A673 (cell line): Measurements from ENCODE around the gene PRKAG2. TPM values are rescaled to one million over a fixed set of nuclear protein-coding genes. Genes with fewer than 3 reads are reported as not detected.

Experiments used
- BruUV-seq: library from RNA; stranded (reverse); fragments of 400-500 nt; replicated peaks from 2 replicates; lab custom pipeline; 2021; lab: Mats Ljungman, UMichigan
- CTCF ChIA-PET: fragments of 300-600 bp; sonication (Branson Sonifier 250); formaldehyde crosslinking; loops from one replicate; lab custom pipeline; 2022; ENCODE audit warnings: antibody characterized with exemption; lab: Charles Lee
- POLR2A ChIA-PET: fragments of 300-600 bp; sonication (Branson Sonifier 250); formaldehyde crosslinking; loops from one replicate; lab custom pipeline; 2022; ENCODE audit warnings: antibody characterized with exemption; ENCODE audit not compliant: low non-redundant PET; lab: Charles Lee
- DNase-seq: peaks from one replicate; pipeline ENCODE4 v3.0.0-alpha.2; 2015; ENCODE audit warnings: low spot score
- H3K27ac ChIP-seq: fragments of 200-600 bp; sonication (generic); 2 replicates; pipeline ENCODE4 v1.5.1; 2016; ENCODE audit warnings: mixed run types, low read depth, mild to moderate bottlenecking, mixed read lengths, antibody characterized with exemption, low read length; ENCODE audit not compliant: poor library complexity, severe bottlenecking
- H3K27me3 ChIP-seq: fragments of 200-600 bp; sonication (generic); replicated peaks from 2 replicates; pipeline ENCODE4 v1.6.1; 2017; ENCODE audit warnings: mixed run types, low read depth, mild to moderate bottlenecking, mixed read lengths, antibody characterized with exemption, low read length; ENCODE audit not compliant: insufficient read depth, poor library complexity
- H3K36me3 ChIP-seq: fragments of 200-600 bp; sonication (generic); 2 replicates; pipeline ENCODE4 v1.6.1; 2016; ENCODE audit warnings: mixed run types, mild to moderate bottlenecking, mixed read lengths, antibody characterized with exemption, low read length; ENCODE audit not compliant: insufficient read depth, poor library complexity, severe bottlenecking
- H3K4me1 ChIP-seq: fragments of 200-600 bp; sonication (generic); 2 replicates; pipeline ENCODE4 v1.6.1; 2017; ENCODE audit warnings: mixed run types, mild to moderate bottlenecking, mixed read lengths, antibody characterized with exemption, low read length; ENCODE audit not compliant: insufficient read depth, poor library complexity, severe bottlenecking
- H3K4me3 ChIP-seq: fragments of 200-600 bp; sonication (generic); 2 replicates; pipeline ENCODE4 v1.5.1; 2016; ENCODE audit warnings: low read depth, mixed run types, mild to moderate bottlenecking, mixed read lengths, low read length; ENCODE audit not compliant: poor library complexity, severe bottlenecking
- H3K9me3 ChIP-seq: fragments of 200-600 bp; sonication (generic); 2 replicates; pipeline ENCODE4 v1.6.1; 2016; ENCODE audit warnings: mixed run types, low read depth, mild to moderate bottlenecking, mixed read lengths, antibody characterized with exemption, low read length; ENCODE audit not compliant: poor library complexity, severe bottlenecking
- EZH2 ChIP-seq: fragments of 200-600 bp; sonication (generic); IDR thresholded peaks from 2 replicates; pipeline ENCODE4 v1.6.1; 2017; ENCODE audit warnings: borderline replicate concordance, low read depth, mild to moderate bottlenecking, mixed read lengths, antibody characterized with exemption, low read length; ENCODE audit not compliant: poor library complexity, severe bottlenecking
- intact Hi-C: fragments of 100-400 bp; cut with micrococcal nuclease; formaldehyde crosslinking; loops from one replicate; pipeline ENCODE4 v1.10.0; 2022; ENCODE audit not compliant: unreplicated experiment
- total RNA-seq: library from RNA; stranded (reverse); gene quantifications from 2 replicates; pipeline ENCODE4 v1.2.3, GENCODE V29; 2021
- TF ChIP-seq, protein P1 (sequence below): fragments of 300-800, 200-600 bp; sonication (generic); conservative IDR thresholded peaks from 2 replicates; pipeline ENCODE4 v1.5.1; 2017; ENCODE audit warnings: low read depth, mild to moderate bottlenecking, antibody characterized with exemption, low read length, moderate library complexity, mixed read lengths

The PRKAG2 gene
- total RNA-seq, 1 experiment from 2014 or later: 11.6 TPM

DNA sequence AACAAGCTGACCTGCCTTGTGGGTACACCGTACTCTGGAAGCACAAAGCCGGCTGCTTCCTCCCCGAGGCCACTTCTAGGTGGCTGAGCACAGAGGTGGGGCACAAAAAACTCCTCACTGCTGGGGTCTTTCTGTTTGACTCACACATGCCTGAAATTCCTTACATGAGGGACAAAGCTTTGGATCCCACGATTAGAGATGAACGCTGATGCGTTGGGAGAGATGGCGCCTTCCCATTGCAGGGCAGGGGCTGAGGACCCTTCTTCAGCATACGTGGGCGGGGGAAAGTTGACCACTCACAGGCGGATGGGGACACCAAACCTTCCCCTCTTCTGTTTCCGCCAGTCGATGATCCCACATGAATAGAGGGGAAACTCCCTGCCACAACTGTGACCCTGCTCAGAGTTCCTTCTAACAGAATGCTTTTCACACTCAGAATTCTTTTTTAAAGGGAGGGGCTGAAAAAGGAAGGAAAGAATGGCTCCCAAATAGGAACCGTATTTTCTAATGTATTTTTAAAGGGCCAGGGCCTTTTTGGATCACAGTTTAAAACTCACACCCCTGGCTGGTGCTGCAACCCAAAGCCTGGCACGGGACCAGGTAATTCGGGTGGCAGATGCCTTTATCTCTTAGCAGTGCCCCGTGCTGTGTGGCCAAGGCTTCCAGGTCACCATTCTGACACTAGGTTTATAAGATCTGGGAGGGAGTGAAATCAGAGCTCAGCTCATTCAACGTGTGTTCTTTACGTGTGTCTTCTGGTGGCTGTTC lies 134.0 kb downstream of the PRKAG2 start:
- DNase-seq: no peak
- Histone ChIP-seq H3K27ac (no peak overlapping the region), H3K36me3 (no peaks in the 10 kb centered on the region), H3K4me1 (no peaks in the 10 kb centered on the region), H3K4me3 (no peak overlapping the region), H3K27me3 (no peaks in the 10 kb centered on the region), H3K9me3 (peaks cover 4% of the 10 kb centered on the region)
- CTCF ChIA-PET: no interaction called here
- TF ChIP-seq EZH2: no peak
- intact Hi-C loops: no loop called here
- no TSS peak for BruUV-seq
- POLR2A ChIA-PET: no interaction called here

DNA sequence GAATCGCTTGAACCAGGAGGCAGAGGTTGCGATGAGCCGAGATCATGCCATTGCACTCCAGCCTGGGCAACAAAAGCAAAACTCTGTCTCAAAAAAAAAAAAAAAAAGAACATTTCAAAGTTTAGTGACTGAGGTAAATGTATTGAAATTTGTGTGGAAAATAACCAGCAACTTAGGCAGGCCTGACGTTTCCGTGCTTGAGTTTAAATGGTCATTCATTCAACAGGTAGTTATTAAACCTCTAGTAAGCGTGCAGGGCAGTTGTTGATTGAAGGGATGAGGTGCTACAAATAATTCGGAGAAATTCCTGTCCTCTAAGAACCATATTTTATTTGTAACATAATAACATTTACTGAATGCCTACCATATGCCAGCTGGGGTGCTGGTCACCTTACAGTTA lies 135.3 kb downstream of the PRKAG2 start:
- peaks cover 4% of the 10 kb centered on the region for H3K9me3 ChIP-seq
- TF ChIP-seq, protein P1, sequence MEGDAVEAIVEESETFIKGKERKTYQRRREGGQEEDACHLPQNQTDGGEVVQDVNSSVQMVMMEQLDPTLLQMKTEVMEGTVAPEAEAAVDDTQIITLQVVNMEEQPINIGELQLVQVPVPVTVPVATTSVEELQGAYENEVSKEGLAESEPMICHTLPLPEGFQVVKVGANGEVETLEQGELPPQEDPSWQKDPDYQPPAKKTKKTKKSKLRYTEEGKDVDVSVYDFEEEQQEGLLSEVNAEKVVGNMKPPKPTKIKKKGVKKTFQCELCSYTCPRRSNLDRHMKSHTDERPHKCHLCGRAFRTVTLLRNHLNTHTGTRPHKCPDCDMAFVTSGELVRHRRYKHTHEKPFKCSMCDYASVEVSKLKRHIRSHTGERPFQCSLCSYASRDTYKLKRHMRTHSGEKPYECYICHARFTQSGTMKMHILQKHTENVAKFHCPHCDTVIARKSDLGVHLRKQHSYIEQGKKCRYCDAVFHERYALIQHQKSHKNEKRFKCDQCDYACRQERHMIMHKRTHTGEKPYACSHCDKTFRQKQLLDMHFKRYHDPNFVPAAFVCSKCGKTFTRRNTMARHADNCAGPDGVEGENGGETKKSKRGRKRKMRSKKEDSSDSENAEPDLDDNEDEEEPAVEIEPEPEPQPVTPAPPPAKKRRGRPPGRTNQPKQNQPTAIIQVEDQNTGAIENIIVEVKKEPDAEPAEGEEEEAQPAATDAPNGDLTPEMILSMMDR: no peak
- no peak for TF ChIP-seq EZH2
- POLR2A ChIA-PET: no interaction called here
- H3K27ac ChIP-seq: no peak overlapping the region
- intact Hi-C loops: no loop called here
- H3K27me3 ChIP-seq: no peaks in the 10 kb centered on the region
- DNase-seq: no peak
- CTCF ChIA-PET: no interaction called here
- no TSS peak for BruUV-seq
- H3K36me3 ChIP-seq: no peaks in the 10 kb centered on the region
- no peaks in the 10 kb centered on the region for H3K4me1 ChIP-seq
- H3K4me3 ChIP-seq: no peak overlapping the region

DNA sequence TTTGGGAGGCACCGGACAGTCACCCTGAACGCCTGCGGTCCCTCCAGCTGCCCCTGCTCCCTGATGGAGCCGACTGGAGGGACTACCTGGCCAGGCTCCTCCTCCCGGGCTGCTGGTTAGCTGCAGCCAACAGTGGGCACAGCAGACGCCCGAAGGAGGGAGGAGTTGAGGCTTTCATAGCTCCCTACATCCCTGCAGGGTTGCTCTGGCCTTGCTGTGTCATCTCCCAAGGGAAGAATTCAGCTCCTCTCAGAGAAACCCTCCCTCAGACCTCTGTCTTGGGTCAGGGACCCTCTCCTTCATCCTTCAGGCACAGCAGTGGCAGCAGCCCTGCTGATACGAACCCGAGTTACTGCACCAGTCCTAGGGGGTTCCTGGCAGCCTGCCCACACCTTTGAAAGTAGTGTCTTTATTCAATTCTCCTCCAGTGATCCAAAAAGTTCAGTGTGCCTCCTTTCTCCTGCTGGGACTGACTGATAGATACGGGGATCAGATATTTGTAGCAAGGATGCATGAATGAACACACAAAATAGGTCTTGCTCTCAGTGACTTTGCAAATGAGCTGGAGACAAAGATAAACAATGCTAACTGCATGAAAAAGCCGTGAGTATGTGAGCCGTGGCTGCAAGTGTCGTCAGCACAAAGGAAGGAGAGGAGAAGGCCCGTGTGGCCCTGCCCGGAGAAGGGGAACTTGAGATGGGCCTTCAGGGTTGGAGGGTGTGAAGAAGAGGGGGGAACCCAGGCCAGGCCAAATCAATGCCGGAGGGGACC lies 136.6 kb downstream of the PRKAG2 start:
- Histone ChIP-seq H3K9me3 (peaks cover 4% of the 10 kb centered on the region), H3K36me3 (no peaks in the 10 kb centered on the region), H3K4me1 (peaks cover 7% of the 10 kb centered on the region), H3K27me3 (no peaks in the 10 kb centered on the region), H3K27ac (no peak overlapping the region), H3K4me3 (no peak overlapping the region)
- no TSS peak for BruUV-seq
- intact Hi-C loops: no loop called here
- CTCF ChIA-PET: no interaction called here
- POLR2A ChIA-PET: no interaction called here
- no peak for DNase-seq
- no peak for TF ChIP-seq EZH2
- TF ChIP-seq, protein P1: no peak
